GM18507 (cell line): Measurements from ENCODE around the gene ACOX2.

Experiments
- DNase-seq: peaks from one replicate; pipeline ENCODE4 v3.0.0; 2011; ENCODE audit warnings: low read depth; ENCODE audit not compliant: insufficient read length; ENCODE audit errors: extremely low spot score
- FAIRE-seq: peaks from 2 replicates; lab custom pipeline; 2011; peaks lifted over from hg19 to GRCh38; lab: Jason Lieb, UNC

The ACOX2 gene

DNA sequence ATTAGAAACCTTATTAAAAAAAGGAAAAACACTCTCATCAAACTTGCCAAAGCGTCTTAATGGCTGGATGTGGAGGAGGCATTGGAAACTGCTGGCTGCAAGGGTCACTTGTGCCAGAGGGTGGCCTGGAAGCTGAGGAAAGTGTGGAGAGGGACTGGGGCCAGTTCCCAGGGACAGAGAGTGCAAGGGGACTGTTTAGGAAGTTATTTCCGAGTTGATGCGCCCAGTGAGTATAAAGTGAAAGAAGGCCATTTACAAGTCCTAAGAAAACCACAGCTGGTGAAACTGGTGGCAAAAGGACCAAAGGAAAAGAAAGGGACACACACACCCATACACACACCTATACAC lies 52.3 kb downstream of the ACOX2 start:
- no peak for DNase-seq
- no peak for FAIRE-seq

DNA sequence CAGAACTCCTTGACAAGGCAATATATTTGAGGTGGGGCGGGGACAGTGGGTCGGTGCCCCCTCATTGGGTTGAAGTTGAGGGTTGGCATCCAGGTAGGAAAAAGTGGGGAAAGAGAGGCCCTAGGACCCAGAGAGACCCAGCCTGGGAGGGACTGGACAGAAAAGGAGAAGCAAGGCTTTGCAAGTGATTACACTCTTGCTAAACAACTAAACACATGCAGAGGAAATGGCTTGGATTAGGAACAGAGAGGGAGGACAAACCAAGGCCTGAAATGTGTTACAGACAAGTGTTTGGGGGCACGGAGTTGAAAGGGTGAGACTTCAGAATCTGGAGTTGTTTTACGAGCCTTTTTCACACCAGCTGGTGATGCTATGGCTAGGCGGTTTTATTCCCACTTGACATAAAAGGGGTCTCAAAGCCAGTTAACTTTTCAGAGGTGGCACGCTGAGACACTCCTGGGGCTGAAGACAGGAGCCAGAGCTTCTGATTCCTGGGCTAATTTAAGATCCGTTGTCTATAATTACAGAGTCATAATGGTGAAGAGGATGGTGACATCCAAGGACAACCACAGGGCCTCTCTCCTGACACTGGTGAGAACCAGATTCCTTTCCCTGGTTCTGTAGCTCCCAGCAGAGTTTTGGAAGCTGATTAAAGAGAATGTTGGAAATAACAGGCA lies 52.8 kb downstream of the ACOX2 start:
- FAIRE-seq (no peak), DNase-seq (no peak)

DNA sequence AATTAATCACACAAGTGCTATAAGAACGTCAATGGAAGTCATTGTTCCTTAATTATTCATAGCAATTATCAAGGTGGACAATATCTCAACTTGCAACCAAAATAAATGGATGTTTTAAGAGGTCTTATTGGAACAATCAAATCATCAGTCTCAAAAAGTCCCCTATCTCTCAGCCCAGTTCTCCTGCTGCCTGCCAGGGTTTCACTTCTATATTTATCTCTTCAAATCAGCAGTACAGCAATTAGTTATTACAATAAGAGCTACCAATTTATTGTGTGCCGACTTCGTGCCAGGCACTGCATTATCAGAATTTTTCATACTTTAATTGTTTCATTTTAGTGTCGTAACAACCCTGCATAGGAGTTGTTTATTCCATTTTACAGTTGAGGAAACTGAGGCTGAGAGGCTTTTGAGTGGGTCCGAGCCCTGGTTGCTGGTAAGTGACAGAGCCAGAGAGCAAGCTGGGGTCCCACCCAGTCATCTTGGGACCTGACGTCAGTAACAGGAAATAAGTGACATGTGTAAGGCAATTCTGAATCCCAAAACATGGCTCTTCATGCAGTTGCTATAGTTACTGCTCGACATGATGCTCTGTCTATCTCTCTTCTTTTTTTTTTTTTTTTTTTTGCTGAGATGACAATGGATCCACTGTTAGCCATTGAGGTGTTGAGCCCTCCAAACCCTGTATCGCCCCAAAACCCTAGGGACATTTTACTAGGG lies 53.9 kb downstream of the ACOX2 start:
- no peak for FAIRE-seq
- DNase-seq = no peak

DNA sequence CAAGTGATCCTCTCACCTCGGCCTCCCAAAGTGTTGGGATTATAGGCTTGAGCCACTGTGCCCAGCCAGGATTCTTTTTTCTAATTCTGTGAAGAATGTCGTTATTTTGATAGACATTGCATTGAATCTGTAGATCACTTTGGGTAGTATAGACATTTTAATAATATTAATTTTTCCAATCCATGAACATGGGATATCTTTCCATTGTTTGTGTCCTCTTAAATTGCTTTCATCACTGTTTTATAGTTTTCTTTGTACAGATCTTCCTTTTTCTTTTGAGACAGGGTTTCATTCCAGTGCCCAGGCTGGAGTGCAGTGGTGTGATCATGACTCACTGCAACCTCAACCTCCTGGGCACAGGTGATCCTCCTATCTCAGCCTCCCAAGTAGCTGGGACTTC lies 56.7 kb downstream of the ACOX2 start:
- no peak for FAIRE-seq
- DNase-seq = no peak

DNA sequence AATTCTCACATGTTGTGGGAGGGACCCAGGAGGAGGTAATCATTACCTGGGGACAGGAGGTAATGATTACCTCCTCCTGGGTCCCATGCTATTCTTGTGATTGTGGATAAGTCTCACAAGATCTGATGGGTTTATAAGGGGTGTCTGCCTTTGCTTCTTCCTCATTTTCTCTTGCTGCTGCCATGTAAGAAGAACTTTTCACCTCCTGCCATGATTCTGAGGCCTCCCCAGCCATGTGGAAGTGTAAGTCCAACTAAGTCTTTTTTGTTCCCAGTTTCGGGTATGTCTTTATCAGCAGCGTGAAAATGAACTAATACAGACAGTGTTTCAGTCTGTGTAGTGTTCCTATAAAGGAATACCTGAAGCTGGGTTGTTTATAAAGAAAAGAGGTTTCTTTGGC lies 58.2 kb downstream of the ACOX2 start:
- no peak for DNase-seq
- FAIRE-seq = no peak

DNA sequence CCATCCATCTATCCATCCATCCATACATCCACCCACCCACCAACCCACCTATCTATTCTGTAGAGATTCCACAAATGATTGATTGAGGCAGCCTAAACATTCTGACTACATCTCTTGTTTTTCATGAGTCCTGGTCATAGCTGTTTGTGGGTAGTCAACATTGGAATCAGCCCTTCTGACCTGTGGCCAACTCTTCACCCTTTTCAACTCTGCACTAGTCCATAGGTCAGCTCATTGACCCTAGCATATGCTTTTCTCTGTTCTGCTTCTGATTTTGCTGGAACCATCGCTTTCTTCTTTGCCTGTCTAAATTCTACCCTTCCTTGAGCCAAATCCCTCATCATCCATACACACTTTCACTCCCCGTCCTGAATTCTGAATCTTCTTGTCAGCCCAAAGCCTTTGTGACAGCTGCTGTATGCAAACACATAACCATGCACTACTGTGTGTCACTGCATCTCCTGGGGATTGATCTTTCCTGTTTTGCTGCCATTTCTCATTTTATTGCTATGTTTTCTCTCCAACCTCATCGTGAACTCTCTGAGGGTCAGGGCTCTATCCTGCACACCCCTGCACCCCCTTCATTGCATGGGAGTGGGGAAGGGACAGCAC lies 61.9 kb downstream of the ACOX2 start:
- DNase-seq (no peak), FAIRE-seq (no peak)

DNA sequence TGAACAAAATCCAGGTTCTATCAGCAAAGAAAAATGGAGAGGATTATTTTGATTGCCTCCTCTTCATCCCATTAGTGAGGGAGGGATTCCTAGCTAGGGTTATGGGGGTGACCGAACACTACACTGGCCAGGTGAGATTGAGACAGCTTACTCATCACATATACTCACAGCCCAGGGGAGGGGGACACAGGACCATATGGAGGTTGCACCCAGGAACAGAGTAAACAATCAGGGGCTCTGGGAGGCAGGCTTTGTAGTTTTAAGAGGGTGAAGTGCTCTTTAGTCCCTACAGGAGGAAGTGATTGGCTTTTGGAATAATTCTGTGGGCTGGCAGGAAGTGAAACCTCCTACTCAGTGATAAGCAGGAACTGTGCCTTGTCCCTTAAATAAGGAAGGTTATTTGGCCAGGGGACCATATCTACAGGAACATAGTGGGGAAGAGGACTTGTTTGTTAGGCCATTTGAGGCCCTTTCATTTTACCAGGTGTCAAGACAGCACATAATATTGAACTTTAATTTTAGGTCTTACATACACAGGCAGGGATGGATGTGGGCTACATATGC lies 62.6 kb downstream of the ACOX2 start:
- DNase-seq (no peak), FAIRE-seq (no peak)

DNA sequence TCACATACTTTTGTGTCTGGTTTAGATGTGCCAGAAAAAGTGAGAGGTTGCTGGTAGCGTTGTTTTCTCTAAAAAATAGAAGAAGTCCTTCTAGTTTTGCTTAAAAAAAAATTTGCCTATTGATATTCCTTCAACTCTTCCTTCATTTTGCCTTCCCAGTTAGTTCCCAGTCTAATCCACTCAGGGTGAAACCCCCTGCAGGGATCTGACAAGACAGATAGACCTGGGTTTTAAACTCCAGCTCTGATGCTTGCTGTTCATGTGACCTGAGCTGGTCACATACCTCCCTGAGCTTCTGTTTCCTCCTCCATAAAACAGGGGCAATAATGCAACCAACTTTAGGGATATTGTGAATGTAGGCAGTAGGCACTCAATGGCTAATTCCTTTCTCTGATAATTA lies 63.7 kb downstream of the ACOX2 start:
- no peak for DNase-seq
- FAIRE-seq = no peak

DNA sequence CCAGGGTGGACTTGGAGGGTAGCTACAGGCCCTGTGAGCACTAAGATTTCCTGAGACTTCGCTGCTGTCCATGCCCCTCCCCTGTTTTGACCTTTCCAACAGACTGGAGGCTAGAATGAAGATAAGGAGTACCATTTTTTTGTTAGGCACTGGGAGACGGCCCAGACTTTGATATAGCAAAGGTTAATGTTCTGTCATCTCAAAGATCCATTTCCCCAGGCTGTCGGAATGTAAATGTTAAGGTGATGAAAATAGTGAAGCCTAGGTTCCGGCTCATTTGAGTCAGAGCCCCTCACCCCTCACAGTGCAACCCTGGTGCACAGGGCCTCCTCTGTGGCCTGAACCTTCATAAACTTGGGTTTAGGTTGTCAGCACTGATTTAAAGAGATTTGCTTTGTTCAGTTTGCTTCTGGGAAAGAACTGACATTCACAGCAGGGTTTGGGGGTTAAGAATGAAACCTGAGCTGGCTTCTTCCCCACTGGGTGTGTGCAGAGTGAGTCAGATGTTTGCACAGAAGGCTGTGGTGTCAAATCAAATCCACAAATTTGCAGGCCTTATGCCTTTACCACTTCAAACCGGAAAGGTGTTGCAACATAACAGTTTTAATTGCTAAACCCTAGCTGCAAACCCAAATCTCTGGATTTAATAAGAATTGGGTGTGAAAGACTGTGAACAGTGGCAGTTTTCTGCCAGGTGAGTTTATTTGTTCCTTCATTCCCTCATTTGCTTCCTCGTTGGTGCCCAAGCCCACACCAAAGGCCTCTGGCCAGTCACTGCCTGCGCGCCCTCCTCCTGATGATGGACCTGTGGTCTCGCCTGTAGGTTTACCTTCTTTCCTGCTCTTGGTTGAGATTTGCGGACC lies 65.7 kb downstream of the ACOX2 start:
- no peak for DNase-seq
- no peak for FAIRE-seq

DNA sequence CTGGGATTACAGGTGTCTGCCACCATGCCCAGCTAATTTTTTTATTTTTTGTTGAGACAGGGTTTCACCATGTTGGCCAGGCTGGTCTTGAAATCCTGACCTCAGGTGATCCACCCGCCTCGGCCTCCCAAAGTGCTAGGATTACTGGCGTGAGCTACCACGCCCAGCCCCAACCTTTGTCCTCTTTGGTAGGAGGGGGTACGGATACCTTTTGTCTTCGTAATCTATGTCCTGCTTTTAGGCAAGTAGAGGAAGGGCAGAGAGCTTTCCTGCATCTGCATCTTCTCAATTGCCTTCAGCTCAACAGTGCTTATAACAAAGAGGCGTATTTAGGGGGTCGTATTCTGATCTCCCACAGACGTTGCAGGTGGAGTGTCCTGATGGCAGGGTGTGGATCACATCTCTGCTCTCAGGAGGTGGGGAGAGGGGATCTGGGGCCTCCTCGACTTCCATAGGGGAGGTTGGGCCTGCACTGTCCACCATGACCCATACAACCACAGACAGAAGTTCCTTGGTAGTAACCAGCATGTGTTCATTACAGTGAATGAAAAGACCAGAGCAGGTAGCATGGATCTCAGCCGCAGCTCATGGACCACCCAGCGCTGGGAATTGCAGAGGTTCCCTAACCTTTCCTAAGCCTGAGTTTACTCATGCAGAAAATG lies 66.5 kb downstream of the ACOX2 start:
- DNase-seq (no peak), FAIRE-seq (no peak)

DNA sequence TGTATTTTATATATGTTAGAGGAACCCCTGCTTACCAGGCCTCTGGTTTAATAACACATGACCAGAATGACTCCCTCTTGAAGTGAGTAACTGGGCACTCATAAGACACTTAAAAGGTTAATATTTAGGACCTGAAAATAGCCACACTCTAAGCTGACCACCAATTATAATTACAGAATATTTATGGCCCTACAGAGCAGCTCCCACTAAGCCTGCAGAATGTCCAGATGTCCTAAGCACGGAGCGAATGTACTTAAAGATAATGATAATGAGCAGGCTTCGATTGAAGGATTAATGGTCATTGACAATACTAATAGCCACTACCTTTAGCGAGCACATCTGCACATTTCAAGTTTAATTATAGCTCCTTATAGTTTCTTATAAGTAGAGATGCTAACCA lies 67.9 kb downstream of the ACOX2 start:
- DNase-seq = no peak
- FAIRE-seq = no peak

DNA sequence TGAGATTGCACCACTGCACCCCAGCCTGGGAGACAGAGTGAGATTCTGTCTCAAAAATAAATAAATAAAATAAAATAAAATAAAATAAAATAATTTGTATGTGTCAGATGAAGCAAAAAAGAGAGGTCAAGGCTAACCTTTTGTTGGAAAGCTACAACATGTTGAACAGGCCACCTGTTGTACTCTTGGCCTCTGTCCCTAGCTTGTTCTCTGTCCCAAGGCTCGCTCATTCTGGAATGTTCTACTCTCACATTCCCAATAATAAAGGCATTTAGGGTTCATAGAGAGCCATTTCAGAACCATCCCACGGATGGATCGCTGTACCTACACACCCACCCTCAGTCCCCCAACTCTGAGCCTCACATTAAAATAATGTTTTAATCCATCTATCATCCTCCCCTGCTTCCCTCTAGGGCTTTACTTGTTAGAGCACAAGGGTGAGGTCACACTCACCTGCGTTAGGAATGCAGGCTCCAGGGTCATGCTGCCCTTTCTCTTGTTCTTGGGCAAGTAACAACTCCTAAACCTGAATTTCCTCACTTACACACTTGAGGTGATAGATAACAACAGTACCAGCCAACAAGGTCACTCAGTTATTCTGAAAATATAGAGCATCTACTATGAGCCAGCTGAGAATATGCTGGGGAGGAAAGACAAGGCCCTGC lies 70.0 kb downstream of the ACOX2 start:
- FAIRE-seq (no peak), DNase-seq (no peak)

DNA sequence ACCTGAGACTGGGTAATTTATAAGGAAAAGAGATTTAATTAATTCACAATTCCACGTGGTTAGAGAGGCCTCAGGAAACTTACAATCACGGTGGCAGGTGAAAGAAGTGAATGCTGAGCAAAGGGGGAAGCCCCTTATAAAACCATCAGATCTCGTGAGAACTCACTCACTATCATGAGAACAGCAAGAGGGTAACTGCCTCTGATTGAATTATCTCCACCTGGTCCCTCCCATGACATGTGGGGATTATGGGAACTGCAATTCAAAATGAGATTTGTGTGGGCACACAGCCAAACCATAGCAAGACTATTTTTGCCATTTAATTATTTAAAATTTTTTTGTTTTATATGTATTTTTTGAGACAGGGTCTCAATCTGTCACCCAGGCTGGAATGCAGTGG lies 72.1 kb downstream of the ACOX2 start:
- FAIRE-seq = no peak
- DNase-seq = no peak

DNA sequence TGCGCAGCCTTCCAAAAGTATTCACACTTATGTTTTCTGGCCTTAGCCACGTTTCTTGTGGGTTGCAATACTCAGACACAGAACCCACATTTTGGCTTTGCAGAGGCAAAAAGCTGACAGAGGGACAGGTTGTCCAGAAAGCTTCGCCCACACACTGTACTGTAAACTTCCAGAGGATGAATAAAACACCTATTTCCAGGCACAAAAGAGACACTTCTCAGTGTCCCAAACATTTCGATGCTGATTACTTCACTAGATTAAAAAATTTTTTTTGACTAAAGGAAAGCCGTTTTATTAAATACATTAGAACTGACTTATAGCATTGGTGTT lies 73.1 kb downstream of the ACOX2 start:
- DNase-seq = no peak
- no peak for FAIRE-seq

DNA sequence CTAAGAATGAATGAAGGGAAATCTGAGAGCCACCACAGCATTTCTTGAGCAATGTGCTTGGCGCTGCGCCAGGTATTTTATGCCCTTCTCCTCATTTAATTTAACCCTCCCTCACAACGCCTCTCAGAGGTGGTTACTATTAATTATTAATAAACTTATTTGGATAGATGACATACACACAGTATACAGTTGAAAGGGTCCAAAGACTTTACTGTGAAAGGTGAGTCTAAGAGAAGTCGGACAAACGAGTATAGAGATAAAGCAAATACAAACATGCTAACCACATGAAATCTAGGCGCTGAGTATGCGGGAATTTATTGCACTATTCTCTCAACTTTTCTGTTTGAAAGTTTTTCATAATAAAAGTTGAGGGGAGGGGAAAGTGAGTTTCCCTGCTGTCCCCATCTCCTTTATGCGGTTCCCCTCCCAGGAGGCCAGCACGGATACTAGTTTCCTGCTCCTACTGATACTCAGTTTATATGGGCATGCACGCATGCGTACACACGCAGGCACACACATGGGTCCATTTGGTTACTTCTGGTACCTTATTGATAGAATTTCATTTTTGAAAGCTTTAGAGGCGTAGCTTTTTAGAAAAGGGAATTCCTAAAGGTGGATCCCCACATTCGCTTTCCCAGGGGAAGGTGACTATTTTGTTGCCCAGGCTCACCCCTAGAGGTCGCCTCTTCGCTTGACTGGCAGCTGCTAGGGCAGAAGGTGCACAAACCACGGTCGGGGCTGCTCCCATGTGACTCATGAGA lies 73.6 kb downstream of the ACOX2 start:
- FAIRE-seq (peak; percentile 85), DNase-seq (peak; percentile 46)

DNA sequence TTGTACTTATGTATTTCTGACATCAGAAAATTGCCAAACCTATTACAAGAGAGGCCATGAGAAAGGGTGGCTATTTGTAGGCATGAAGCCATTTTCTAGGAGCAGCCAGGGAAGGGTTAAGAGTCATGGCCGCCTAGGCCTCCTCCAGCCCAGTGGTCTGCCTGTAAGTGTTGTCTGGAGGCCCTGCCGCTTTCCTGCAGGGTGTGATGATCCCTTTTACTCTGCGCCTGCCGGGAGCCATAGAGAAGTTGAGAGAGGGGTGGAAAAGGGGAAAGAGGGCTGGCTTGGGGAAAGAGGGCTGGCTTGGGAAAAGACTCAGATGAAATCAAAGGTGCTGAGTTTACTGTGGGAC lies 74.2 kb downstream of the ACOX2 start:
- no peak for FAIRE-seq
- no peak for DNase-seq

DNA sequence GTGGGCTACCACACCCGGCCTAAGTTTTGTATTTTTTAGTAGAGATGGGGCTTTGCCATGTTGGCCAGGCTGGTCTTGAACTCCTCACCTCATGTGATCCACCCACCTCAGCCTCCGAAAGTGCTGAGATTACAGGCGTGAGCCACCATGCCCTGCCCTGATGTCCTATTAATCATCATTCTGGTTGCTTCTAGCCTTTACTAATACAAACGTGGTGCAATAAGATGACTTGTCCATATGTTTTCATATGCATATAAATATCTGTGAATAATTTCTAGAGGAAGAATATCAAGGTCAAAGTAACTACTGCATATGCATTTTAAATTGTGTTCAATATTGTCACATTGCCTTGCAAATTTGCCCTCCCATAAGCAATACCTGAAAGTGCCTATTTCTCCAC lies 77.8 kb downstream of the ACOX2 start:
- DNase-seq = no peak
- FAIRE-seq = no peak
